Spinal cord (tissue), 10 donors: ENCODE data around the gene DNTTIP2. TPM values are rescaled to one million over a fixed set of nuclear protein-coding genes. Genes with fewer than 3 reads are reported as not detected.
"Not testable (repeated sequence)": the region's sequence is repeated elsewhere in the genome, so short reads cannot be mapped to it uniquely, and the experiment has no call there.

ENCODE experiments used
- DNase-seq, 6 donors: peaks; one replicate each; pipeline versions ENCODE4 v3.0.0 to v3.0.0-alpha.2; 2013 to 2015; ENCODE audit warnings: low spot score in 6 of 6, low read depth in 4 of 6
- H3K27ac ChIP-seq: one replicate; pipeline ENCODE4 v1.5.1; 2013; ENCODE audit warnings: low read depth, low read length, control low read depth
- H3K27me3 ChIP-seq: one replicate; pipeline ENCODE4 v1.6.1; 2013; ENCODE audit warnings: low read length; ENCODE audit not compliant: control insufficient read depth, insufficient read depth
- H3K36me3 ChIP-seq: one replicate; pipeline ENCODE4 v1.6.1; 2013; ENCODE audit warnings: low read length; ENCODE audit not compliant: control insufficient read depth, insufficient read depth
- H3K4me1 ChIP-seq: one replicate; pipeline ENCODE4 v1.6.1; 2013; ENCODE audit warnings: low read length; ENCODE audit not compliant: control insufficient read depth, insufficient read depth
- H3K4me3 ChIP-seq: one replicate; pipeline ENCODE4 v1.5.1; 2013; ENCODE audit warnings: low read depth, low read length, control low read depth
- H3K9me3 ChIP-seq: one replicate; pipeline ENCODE4 v1.6.1; 2013; ENCODE audit warnings: low read length; ENCODE audit not compliant: control insufficient read depth, insufficient read depth
- WGBS: methylation state at CpG from one replicate; pipeline ENCODE4 v1.1.5; 2013; ENCODE audit warnings: missing lambda C conversion rate; ENCODE audit not compliant: insufficient coverage; 5-methylcytosine and 5-hydroxymethylcytosine counted together
- long read RNA-seq, 4 donors: transcript quantifications; one replicate each; lab custom pipeline, GENCODE V29; 2026
- polyA plus RNA-seq, 2 donors: library from polyadenylated mRNA; unstranded; fragments of 120-200 nt; gene quantifications; one replicate each; pipeline ENCODE4 v1.2.1, GENCODE V29; 2013; ENCODE audit not compliant: insufficient read length in 2 of 2
- total RNA-seq, 2 donors: library from RNA; depleted of rRNA in 1 of 2; stranded (reverse); fragments of 120-200 nt in 1 of 2; fragments of >200 nt in 1 of 2; gene quantifications; one replicate each; pipeline versions ENCODE4 v1.2.3 to v1.2.4, GENCODE V29; 2013 to 2014
- donor health status: healthy.

Gene DNTTIP2, protein sequence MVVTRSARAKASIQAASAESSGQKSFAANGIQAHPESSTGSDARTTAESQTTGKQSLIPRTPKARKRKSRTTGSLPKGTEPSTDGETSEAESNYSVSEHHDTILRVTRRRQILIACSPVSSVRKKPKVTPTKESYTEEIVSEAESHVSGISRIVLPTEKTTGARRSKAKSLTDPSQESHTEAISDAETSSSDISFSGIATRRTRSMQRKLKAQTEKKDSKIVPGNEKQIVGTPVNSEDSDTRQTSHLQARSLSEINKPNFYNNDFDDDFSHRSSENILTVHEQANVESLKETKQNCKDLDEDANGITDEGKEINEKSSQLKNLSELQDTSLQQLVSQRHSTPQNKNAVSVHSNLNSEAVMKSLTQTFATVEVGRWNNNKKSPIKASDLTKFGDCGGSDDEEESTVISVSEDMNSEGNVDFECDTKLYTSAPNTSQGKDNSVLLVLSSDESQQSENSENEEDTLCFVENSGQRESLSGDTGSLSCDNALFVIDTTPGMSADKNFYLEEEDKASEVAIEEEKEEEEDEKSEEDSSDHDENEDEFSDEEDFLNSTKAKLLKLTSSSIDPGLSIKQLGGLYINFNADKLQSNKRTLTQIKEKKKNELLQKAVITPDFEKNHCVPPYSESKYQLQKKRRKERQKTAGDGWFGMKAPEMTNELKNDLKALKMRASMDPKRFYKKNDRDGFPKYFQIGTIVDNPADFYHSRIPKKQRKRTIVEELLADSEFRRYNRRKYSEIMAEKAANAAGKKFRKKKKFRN
- 10 to 100 TPM; 40.6 to 41.9 TPM for total RNA-seq
- 10 to 100 TPM; 41.7 to 48.1 TPM for polyA plus RNA-seq
- long read RNA-seq, donor 1, partial matches to known transcripts = 20 of 25 reads
- long read RNA-seq, donor 1, other reads (novel, unspliced or antisense) = 0 of 25 reads
- long read RNA-seq, donor 2, partial matches to known transcripts = 0 of 2 reads
- long read RNA-seq, donor 2, other reads (novel, unspliced or antisense) = 0 of 2 reads
- long read RNA-seq, donor 3, partial matches to known transcripts = 10 of 10 reads
- long read RNA-seq, donor 3, other reads (novel, unspliced or antisense) = 0 of 10 reads
- long read RNA-seq, donor 4, full-length matches to known transcripts = 6 of 19 reads
- long read RNA-seq, donor 4, partial matches to known transcripts = 13 of 19 reads
- long read RNA-seq, donor 4, other reads (novel, unspliced or antisense) = 0 of 19 reads

DNA sequence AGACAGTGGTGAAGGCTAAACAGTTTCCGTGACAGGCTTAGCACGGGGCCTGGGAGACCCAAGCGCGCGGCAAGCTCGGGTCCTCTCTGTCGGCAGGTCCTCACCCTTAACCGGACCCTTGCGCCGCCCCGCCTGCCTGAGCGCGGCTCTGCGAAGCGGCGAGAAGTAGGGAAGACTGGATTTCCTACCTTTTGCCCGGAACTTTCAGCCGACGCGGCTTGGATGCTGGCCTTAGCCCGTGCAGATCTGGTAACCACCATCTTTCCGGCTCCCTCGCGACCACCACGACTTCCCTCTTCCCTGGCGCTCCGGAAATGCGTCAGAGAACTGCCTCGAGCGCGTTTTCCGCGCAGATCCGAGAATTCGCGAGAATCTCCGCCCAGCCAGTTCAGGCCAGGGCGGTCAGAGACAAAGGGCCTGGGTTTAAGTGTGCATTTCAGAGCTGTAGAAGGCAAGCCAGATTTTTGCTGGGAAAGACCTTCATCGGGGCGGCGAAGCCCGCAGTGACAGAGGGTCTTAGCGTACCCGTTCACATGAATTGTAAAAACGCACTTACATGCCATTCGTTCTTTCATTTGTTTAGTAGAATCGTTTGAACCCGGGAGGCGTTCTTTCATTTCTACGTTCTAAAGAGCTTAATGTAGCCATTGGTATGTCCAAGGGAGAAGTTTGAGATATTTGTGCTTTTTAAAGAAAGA is at the start of gene DNTTIP2:
Gene DNTTIP2, minus strand, starts transcription at position 318 of the 698 bp plus-strand sequence. Its CDS starts 58 bp downstream, at position 260.
- H3K36me3 ChIP-seq = peaks cover 10% of the 10 kb centered on the region
- peak; percentile 93 to 99 (median 96) for DNase-seq
- under 1% methylated on average over 44 of the region's 50 CpGs for WGBS
- H3K27ac ChIP-seq = peak within 1 kb of the TSS; percentile 95
- H3K4me1 ChIP-seq = peaks cover 11% of the 10 kb centered on the region
- H3K27me3 ChIP-seq = no peaks in the 10 kb centered on the region
- no peaks in the 10 kb centered on the region for H3K9me3 ChIP-seq
- peak within 1 kb of the TSS; percentile 99 for H3K4me3 ChIP-seq

DNA sequence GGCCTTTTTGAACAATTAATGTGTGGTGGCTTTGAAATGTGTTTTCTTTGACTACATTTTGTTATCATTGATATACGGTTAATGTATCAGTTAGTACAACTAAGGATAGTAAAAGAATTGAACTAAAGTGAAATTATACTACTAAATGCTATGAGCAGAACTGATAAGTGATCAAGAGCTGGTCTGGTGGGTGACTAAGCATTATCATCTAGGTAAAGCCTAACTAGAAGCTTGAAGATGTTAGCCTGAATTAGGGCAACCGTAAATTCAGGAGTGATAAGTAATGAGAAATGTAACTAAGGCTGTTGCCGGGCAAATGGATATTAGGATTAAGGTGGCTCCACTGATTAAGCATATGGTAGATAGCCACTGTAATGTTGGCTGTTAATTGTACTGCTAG is 46.2 kb upstream of the DNTTIP2 start:
- Histone ChIP-seq H3K27ac (no peak overlapping the region), H3K9me3 (no peaks in the 10 kb centered on the region), H3K36me3 (no peaks in the 10 kb centered on the region), H3K4me3 (no peak overlapping the region), H3K4me1 (no peaks in the 10 kb centered on the region), H3K27me3 (no peaks in the 10 kb centered on the region)
- no peak for DNase-seq
- WGBS = 80% methylated on average over 1 of the region's 3 CpGs

DNA sequence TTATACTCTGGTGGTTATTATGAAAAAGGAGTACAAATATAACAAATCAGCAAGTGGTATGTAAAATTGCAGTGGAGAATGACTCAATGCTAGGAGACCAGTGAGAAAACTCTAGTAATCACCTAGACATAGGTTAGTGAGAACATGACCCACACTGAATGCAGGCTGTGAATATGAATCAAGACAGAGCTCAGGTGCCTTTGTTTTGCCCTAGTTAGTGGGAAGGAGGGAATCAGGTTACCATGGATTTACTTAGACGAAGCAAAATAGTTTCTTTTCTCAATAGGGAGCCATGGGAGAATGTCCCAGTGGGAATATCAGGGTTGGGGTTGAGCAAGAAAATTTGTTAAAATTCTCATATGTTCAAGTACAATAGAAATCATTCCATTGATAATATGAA is 40.8 kb upstream of the DNTTIP2 start:
- no peak overlapping the region for H3K4me3 ChIP-seq
- no peak for DNase-seq
- no peak overlapping the region for H3K27ac ChIP-seq
- no peaks in the 10 kb centered on the region for H3K36me3 ChIP-seq
- no peaks in the 10 kb centered on the region for H3K9me3 ChIP-seq
- H3K4me1 ChIP-seq = no peaks in the 10 kb centered on the region
- WGBS = no CpG with 5 or more reads among the region's 1 CpG
- H3K27me3 ChIP-seq = no peaks in the 10 kb centered on the region

DNA sequence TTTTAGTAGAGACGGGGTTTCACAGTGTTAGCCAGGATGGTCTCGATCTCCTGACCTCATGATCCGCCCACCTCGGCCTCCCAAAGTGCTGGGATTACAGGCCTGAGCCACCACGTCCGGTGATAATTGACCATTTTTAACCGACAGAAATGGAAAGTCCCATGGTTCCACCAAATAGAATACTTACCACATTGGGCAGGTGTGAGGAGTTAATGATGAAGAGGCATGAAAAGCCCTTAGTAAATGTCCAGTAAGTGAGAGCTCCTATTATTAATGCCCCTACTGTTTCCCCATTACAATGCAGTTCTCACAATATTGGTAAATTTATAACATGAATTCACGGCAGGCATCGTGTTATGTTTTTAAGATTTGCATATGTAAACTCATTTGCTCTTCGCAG is 38.3 kb upstream of the DNTTIP2 start:
- no peak overlapping the region for H3K27ac ChIP-seq
- H3K4me1 ChIP-seq = no peaks in the 10 kb centered on the region
- H3K9me3 ChIP-seq = no peaks in the 10 kb centered on the region
- no peaks in the 10 kb centered on the region for H3K36me3 ChIP-seq
- DNase-seq = no peak
- no CpG with 5 or more reads among the region's 10 CpGs for WGBS
- H3K27me3 ChIP-seq = no peaks in the 10 kb centered on the region
- H3K4me3 ChIP-seq = no peak overlapping the region

DNA sequence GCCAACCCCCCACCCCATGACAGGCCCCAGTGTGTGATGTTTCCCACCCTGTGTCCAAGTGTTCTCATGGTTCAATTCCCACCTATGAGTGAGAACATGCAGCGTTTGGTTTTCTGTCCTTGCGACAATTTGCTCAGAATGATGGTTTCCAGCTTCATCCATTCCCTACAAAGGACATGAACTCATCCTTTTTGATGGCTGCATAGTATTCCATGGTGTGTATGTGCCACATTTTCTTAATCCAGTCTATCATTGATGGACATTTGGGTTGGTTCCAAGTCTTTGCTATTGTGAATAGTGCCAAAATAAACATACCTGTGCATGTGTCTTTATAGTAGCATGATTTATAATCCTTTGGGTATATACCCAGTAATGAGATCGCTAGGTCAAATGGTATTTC is 31.9 kb upstream of the DNTTIP2 start:
- no CpG with 5 or more reads among the region's 3 CpGs for WGBS
- H3K36me3 ChIP-seq = not testable (repeated sequence)

DNA sequence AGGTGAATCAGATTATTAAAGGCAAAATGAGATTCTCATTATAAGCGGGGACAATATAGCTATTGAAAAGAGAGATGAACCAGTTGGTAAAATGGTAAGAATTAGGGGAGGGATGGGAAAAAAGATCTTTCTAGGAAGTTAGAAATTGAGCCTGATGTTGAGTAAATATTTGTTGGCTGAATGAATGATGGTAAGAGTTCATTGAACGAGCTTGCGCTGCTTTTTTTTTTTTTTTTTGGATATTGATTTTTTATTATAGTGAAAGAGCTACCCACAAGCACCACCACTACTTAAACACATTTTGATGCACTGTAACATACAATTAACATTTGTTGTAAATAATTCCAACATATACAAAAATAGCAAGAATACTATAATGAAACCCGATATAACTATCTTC is 31.3 kb upstream of the DNTTIP2 start:
- no peak overlapping the region for H3K4me3 ChIP-seq
- H3K9me3 ChIP-seq = no peaks in the 10 kb centered on the region
- no peak for DNase-seq
- peaks cover 7% of the 10 kb centered on the region for H3K4me1 ChIP-seq
- H3K27ac ChIP-seq = no peak overlapping the region
- H3K27me3 ChIP-seq = no peaks in the 10 kb centered on the region
- WGBS = 100% methylated on average over 1 of the region's 4 CpGs
- no peaks in the 10 kb centered on the region for H3K36me3 ChIP-seq

More for the DNA sequence above, 31.9 kb upstream of the DNTTIP2 start:
- not testable (repeated sequence) for H3K27ac ChIP-seq, H3K27me3 ChIP-seq, H3K4me3 ChIP-seq, H3K9me3 ChIP-seq, DNase-seq, H3K4me1 ChIP-seq

DNA sequence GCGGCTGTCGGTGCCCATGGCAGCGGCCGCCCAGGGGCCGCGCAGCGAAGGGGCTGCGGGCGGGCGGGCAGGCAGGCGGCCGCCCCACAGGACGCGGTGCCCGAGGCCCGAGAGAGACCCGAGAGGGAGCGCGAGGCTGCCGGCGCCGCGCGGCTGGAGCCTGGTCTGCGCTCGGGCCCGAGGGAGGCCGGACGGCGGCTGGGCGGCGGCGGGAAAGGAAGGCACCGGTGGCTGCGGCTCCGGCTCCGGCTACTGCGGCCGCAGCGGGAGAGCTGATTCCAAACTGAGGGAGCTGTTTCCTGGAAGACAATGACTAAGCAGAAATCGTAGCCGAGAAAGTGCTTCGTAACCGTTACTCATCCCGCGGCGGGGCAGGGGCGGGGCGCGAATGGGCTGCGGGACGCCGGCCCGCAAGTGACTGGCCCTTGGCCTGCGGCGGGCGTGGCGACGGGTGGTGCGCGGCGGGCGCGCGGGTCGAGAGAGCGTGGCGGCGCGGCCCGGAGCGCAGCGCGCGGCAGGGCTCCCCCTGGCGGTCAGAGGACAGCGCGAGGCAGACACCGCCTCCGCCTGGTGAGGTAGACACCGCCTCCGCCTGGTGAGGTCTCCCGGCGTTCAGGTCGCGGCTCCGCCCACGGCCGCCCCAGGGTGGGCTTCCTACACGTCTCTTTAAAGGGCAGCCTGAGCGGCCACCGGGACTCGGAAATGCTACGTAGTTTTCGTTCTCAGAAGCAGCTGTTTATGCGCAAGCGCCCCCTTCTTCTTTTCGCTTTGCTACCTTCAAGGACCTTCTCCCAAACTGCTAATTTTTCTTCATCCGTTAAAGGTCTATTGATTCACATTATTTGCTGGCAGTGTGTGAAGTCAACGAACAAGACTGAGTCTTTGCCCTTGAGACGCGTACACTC is 30.4 kb upstream of the DNTTIP2 start, which contains the start of gene GCLM:
Gene GCLM, minus strand, starts transcription at position 285 of the 905 bp plus-strand sequence. Its CDS starts 267 bp downstream, at position 18.
- Histone ChIP-seq H3K36me3 (no peaks in the 10 kb centered on the region), H3K27me3 (no peaks in the 10 kb centered on the region), H3K4me1 (peaks cover 7% of the 10 kb centered on the region), H3K27ac (peak within 1 kb of the TSS; percentile 47), H3K4me3 (peak within 1 kb of the TSS; percentile 57), H3K9me3 (no peaks in the 10 kb centered on the region)
- WGBS = under 1% methylated on average over 95 of the region's 102 CpGs
- peak; percentile 52 to 95 (median 75) for DNase-seq

DNA sequence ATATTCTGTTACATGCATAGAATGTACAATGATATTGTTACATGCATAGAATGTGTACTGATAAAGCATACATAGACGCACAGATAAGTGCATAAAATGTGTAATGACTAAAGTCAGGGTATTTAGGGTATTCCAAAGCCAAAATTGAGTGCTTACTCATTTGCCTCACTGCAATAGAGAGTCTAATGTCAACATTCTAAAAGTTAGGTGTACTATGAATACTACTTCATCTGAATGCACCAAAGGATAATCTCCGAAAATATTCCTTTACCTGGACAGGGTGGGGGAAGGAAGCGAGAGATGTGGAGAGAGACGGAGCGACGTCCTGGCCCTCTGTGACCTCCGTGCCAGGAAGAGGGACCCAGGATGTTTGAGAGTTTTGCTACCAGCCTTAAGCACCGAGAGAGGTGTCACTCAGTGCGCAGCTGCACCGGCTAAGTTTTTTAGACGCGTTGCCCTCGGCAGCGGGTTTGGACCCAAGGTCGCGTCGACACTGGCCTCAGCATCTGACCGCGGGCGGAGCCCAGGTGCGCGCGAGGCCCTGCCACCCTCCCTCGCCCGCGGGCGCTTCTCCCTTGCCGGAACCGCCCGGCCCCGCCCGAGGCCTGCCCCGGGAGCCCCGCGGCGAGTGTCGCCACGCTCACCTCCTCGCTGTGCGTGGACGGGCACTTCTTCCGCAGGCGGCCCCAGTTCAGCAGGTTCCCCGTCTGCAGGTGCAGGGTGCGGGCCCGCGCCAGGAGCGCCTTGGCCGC is 29.6 kb upstream of the DNTTIP2 start:
- H3K27me3 ChIP-seq = no peaks in the 10 kb centered on the region
- peaks cover 7% of the 10 kb centered on the region for H3K4me1 ChIP-seq
- H3K27ac ChIP-seq = no peak overlapping the region
- WGBS = 2% methylated on average over 48 of the region's 49 CpGs
- H3K4me3 ChIP-seq = peak overlapping the region; percentile 57
- DNase-seq = peak in 4 of 6 donors; percentile 13 to 40 (median 21)
- no peaks in the 10 kb centered on the region for H3K9me3 ChIP-seq
- H3K36me3 ChIP-seq = no peaks in the 10 kb centered on the region
